PC-3 (cell line): ENCODE data around the gene PTPN21. TPM values are rescaled to one million over a fixed set of nuclear protein-coding genes. Genes with fewer than 3 reads are reported as not detected.

ENCODE experiments used
- ATAC-seq: fragments of 200-7000 bp; cut with Tn5 transposase; 2 replicates; pipeline ENCODE4 v1.9.1; 2020; ENCODE audit warnings: mild to moderate bottlenecking, moderate library complexity
- BruUV-seq: library from RNA; stranded (reverse); fragments of 400-500 nt; replicated peaks from 2 replicates; lab custom pipeline; 2021; lab: Mats Ljungman, UMichigan
- CTCF ChIA-PET: fragments of 300-600 bp; sonication (Branson Sonifier 250); formaldehyde crosslinking; loops from one replicate; lab custom pipeline; 2022; ENCODE audit warnings: antibody characterized with exemption; lab: Charles Lee
- POLR2A ChIA-PET: fragments of 300-600 bp; sonication (Branson Sonifier 250); formaldehyde crosslinking; loops from one replicate; lab custom pipeline; 2022; ENCODE audit warnings: antibody characterized with exemption; ENCODE audit not compliant: unreplicated experiment; lab: Charles Lee
- DNase-seq: peaks from one replicate; pipeline ENCODE4 v3.0.0-alpha.2; 2015
- H2AFZ ChIP-seq: fragments of 300-600 bp; sonication (generic); 2 replicates; pipeline ENCODE4 v1.6.0; 2016; ENCODE audit warnings: antibody characterized with exemption, low read length
- H3F3A ChIP-seq: fragments of 300-600 bp; sonication (generic); one replicate; pipeline ENCODE4 v1.6.0; 2017; ENCODE audit warnings: antibody characterized with exemption, low read length, control low read depth, mild to moderate bottlenecking; ENCODE audit not compliant: unreplicated experiment
- H3K27ac ChIP-seq: fragments of 300-600 bp; sonication (generic); 2 replicates; pipeline ENCODE4 v1.5.1; 2016; ENCODE audit warnings: mild to moderate bottlenecking, low read length
- H3K27me3 ChIP-seq: fragments of 300-600 bp; sonication (generic); 2 replicates; pipeline ENCODE4 v1.6.1; 2016; ENCODE audit warnings: low read length, mixed read lengths
- H3K36me3 ChIP-seq: fragments of 300-600 bp; sonication (generic); 2 replicates; pipeline ENCODE4 v1.6.1; 2016; ENCODE audit warnings: low read depth, mixed run types, low read length, mixed read lengths
- H3K4me1 ChIP-seq: fragments of 300-600 bp; sonication (generic); 2 replicates; pipeline ENCODE4 v1.5.1; 2016; ENCODE audit warnings: low read length; ENCODE audit not compliant: insufficient read depth
- H3K4me2 ChIP-seq: fragments of 300-600 bp; sonication (generic); 2 replicates; pipeline ENCODE4 v1.6.0; 2016; ENCODE audit warnings: low read length
- H3K4me3 ChIP-seq: fragments of 300-600 bp; sonication (generic); 2 replicates; pipeline ENCODE4 v1.5.1; 2016; ENCODE audit warnings: mild to moderate bottlenecking, low read length, mixed read lengths
- H3K79me2 ChIP-seq: fragments of 300-600 bp; sonication (generic); 2 replicates; pipeline ENCODE4 v1.6.1; 2017; ENCODE audit warnings: low read length, mixed read lengths
- H3K9ac ChIP-seq: fragments of 300-600 bp; sonication (generic); 2 replicates; pipeline ENCODE4 v1.6.0; 2016; ENCODE audit warnings: mild to moderate bottlenecking, low read length
- H3K9me2 ChIP-seq: fragments of 300-600 bp; sonication (generic); replicated peaks from 2 replicates; pipeline ENCODE4 v1.6.1; 2016; ENCODE audit warnings: mixed run types, low read length, mixed read lengths
- H3K9me3 ChIP-seq: fragments of 300-600 bp; sonication (generic); 2 replicates; pipeline ENCODE4 v1.6.1; 2016; ENCODE audit warnings: low read length, mixed read lengths
- H4K20me1 ChIP-seq: fragments of 300-600 bp; sonication (generic); 2 replicates; pipeline ENCODE4 v1.6.1; 2016; ENCODE audit warnings: low read length, mixed read lengths
- EZH2 ChIP-seq: fragments of 300-600 bp; sonication (generic); IDR thresholded peaks from one replicate; pipeline ENCODE4 v1.6.1; 2017; ENCODE audit warnings: antibody characterized with exemption, mild to moderate bottlenecking, low read length; ENCODE audit not compliant: unreplicated experiment
- EZH2phosphoT487 ChIP-seq: fragments of 300-600 bp; sonication (generic); IDR thresholded peaks from 2 replicates; pipeline ENCODE4 v1.6.1; 2018; ENCODE audit warnings: mild to moderate bottlenecking, antibody characterized with exemption, low read length, borderline replicate concordance
- intact Hi-C: fragments of 100-400 bp; cut with micrococcal nuclease; formaldehyde crosslinking; loops from 2 replicates; pipeline ENCODE4 v1.9.0; 2023
- total RNA-seq: library from RNA; depleted of rRNA; stranded (reverse); fragments of >200 nt; gene quantifications from 2 replicates; pipeline ENCODE4 v1.2.3, GENCODE V29; 2014
- TF ChIP-seq, protein P1 (sequence below): fragments of 300-600 bp; sonication (generic); conservative IDR thresholded peaks from 2 replicates; pipeline ENCODE4 v1.5.1; 2017; ENCODE audit warnings: antibody characterized with exemption, low read depth, mild to moderate bottlenecking, low read length

Gene PTPN21
- total RNA-seq, 1 experiment from 2014 or later, result 6.3 TPM

DNA sequence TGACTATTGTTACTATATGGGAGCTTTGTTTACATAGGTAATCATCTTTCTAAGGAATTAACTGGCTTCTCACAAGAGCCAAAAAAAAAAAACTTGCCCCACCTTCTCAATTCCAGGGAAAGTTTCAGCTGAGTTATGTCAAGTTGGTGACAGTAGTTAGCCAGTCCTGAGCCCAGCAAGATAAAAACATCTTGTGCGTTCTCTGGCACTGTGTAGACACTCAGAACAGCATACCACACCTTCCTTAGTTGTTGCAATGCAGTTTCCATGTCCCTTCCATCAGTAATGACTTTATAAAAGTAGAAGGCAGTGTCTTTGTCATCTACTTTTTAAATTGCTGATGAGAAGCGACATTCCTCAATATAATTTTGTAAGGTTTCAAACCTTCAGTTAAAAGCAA is 50.2 kb downstream of the PTPN21 start:
- CTCF ChIA-PET, result no interaction called here
- Histone ChIP-seq H3K27me3 (no peaks in the 10 kb centered on the region), H3K4me2 (no peak overlapping the region), H3K79me2 (no peaks in the 10 kb centered on the region), H3K9me2 (no peaks in the 10 kb centered on the region), H2AFZ (no peak overlapping the region), H3K4me1 (peaks cover 18% of the 10 kb centered on the region), H3K4me3 (no peak overlapping the region), H3K9me3 (no peaks in the 10 kb centered on the region), H3K36me3 (peaks cover 6% of the 10 kb centered on the region; the same call in 1 of the 2 replicates), H3F3A (no peaks in the 10 kb centered on the region), H3K27ac (no peak overlapping the region), H3K9ac (no peak overlapping the region), H4K20me1 (no peaks in the 10 kb centered on the region)
- ATAC-seq (no peak), DNase-seq (no peak)
- TF ChIP-seq, protein P1, sequence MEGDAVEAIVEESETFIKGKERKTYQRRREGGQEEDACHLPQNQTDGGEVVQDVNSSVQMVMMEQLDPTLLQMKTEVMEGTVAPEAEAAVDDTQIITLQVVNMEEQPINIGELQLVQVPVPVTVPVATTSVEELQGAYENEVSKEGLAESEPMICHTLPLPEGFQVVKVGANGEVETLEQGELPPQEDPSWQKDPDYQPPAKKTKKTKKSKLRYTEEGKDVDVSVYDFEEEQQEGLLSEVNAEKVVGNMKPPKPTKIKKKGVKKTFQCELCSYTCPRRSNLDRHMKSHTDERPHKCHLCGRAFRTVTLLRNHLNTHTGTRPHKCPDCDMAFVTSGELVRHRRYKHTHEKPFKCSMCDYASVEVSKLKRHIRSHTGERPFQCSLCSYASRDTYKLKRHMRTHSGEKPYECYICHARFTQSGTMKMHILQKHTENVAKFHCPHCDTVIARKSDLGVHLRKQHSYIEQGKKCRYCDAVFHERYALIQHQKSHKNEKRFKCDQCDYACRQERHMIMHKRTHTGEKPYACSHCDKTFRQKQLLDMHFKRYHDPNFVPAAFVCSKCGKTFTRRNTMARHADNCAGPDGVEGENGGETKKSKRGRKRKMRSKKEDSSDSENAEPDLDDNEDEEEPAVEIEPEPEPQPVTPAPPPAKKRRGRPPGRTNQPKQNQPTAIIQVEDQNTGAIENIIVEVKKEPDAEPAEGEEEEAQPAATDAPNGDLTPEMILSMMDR, result no peak
- TF ChIP-seq EZH2, result no peak
- TF ChIP-seq EZH2phosphoT487, result no peak
- POLR2A ChIA-PET, result no interaction called here
- intact Hi-C loops, result no loop called here
- BruUV-seq, result no TSS peak

DNA sequence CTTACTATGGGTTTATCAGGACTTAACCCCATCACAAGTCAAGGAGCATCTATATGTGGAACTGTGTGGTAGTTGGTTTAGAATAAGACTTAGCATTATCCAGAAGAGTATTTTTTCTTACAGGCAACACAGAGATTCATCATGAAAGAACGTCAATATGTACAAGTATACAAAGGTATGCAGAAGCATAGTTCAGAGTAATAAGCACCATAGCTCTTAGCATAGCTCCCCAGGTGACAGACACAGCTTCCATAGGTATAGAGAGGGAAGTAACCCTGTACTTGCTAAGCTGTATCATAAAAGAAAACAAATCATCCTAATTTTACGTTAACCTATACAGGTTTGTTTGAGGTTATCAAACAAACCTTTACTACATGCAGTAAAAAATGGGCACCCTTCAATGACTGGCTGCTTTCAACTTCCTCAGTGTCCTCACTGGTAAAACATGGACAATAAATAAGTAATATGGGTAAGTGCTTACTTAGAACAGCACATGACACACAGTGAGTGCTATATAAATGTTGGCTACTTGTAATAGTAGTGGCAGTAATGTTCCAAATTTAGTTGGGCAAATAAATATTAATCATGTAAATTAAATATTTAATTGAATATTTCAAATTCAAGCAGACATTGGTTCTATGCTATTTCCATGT is 50.9 kb downstream of the PTPN21 start:
- H4K20me1 ChIP-seq, result no peaks in the 10 kb centered on the region
- H3K36me3 ChIP-seq, result peaks cover 6% of the 10 kb centered on the region; the same call in 1 of the 2 replicates
- no peak overlapping the region for H3K4me2 ChIP-seq
- TF ChIP-seq, protein P1, result no peak
- TF ChIP-seq EZH2 (no peak), EZH2phosphoT487 (no peak)
- H3K4me1 ChIP-seq, result peaks cover 18% of the 10 kb centered on the region
- DNase-seq (no peak), ATAC-seq (no peak)
- no peaks in the 10 kb centered on the region for H3K79me2 ChIP-seq
- ChIA-PET CTCF (no interaction called here), POLR2A (no interaction called here)
- no peaks in the 10 kb centered on the region for H3F3A ChIP-seq
- H3K4me3 ChIP-seq, result no peak overlapping the region
- no peak overlapping the region for H2AFZ ChIP-seq
- no TSS peak for BruUV-seq
- H3K27ac ChIP-seq, result no peak overlapping the region
- H3K27me3 ChIP-seq, result no peaks in the 10 kb centered on the region
- H3K9me2 ChIP-seq, result no peaks in the 10 kb centered on the region
- intact Hi-C loops, result no loop called here
- H3K9ac ChIP-seq, result no peak overlapping the region
- no peaks in the 10 kb centered on the region for H3K9me3 ChIP-seq

DNA sequence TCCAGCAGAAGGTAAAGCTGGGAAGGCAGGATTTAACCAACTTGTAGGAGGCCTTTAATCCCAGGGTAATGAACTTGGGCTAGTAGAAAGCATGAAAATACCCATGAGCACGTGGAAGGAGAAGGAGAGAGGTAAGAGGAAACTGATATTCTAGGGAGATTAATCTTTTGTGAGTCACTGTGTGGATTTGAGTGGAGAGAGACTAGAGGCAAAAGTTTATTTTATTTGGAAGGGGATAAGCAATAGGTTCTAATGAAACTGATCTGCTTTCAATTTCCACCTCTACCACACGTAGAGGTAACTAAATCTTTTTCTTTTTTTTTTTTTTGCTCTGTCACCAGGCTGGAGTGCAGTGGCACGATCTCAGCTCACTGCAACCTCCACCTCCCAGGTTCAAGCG is 52.1 kb downstream of the PTPN21 start:
- Histone ChIP-seq H3K9me2 (no peaks in the 10 kb centered on the region), H3K9ac (no peak overlapping the region), H3K79me2 (no peaks in the 10 kb centered on the region), H3K36me3 (peaks cover 6% of the 10 kb centered on the region; the same call in 1 of the 2 replicates), H3K9me3 (no peaks in the 10 kb centered on the region), H3K4me1 (peaks cover 13% of the 10 kb centered on the region), H4K20me1 (no peaks in the 10 kb centered on the region), H3K27me3 (no peaks in the 10 kb centered on the region), H2AFZ (no peak overlapping the region), H3F3A (no peaks in the 10 kb centered on the region), H3K4me2 (no peak overlapping the region), H3K27ac (no peak overlapping the region), H3K4me3 (no peak overlapping the region)
- CTCF ChIA-PET, result no interaction called here
- POLR2A ChIA-PET, result no interaction called here
- TF ChIP-seq, protein P1, result no peak
- no peak for TF ChIP-seq EZH2
- no peak for TF ChIP-seq EZH2phosphoT487
- ATAC-seq, result no peak
- BruUV-seq, result no TSS peak
- intact Hi-C loops, result no loop called here
- DNase-seq, result no peak
